ENCODE results near the gene VCL. TPM values are rescaled to one million over a fixed set of nuclear protein-coding genes. Genes with fewer than 3 reads are reported as not detected.
A peak's percentile ranks its signal among the peaks of the same experiment; 100 is the strongest.

Gene VCL
- total and polyA plus RNA-seq, 9 of the 15 experiments (the other 6 are each of a cell fraction or from before 2014, with no cell fraction given): 29.8 to 186 (median 76.4) TPM

GRCh38 chr10:73998929-73999691, 1.2 kb downstream of the VCL start (continued):
- TF ChIP-seq PATZ1 (CRISPR knock-in tag; IDR thresholded peaks at IDR 0.05; ENCODE audit: borderline replicate concordance): no peak

GRCh38 chr10:73999703-74000102, 1.8 kb downstream of the VCL start:
- DNase-seq (ENCODE audit: extremely low read depth in 1 of 4, low spot score in 3 of 4) (no peak), FAIRE-seq (no peak), ATAC-seq (no peak)
- peaks cover 43 to 46% of the 10 kb centered on the region in 2 experiments for H3K4me1 ChIP-seq (replicated peaks in 1 of 2; ENCODE audit: control insufficient read depth in 2 of 2, insufficient read depth in 2 of 2, low read length in 2 of 2)
- peak overlapping the region; percentile 95 to 100; a peak in 3 of 4 replicates for H3K9ac ChIP-seq (ENCODE audit: insufficient read depth in 1 of 2, low read depth in 2 of 2, low read length in 2 of 2)
- peaks cover 19% of the 10 kb centered on the region; the same call in 1 of the 2 replicates for H4K20me1 ChIP-seq (replicated peaks; ENCODE audit: control insufficient read depth, insufficient read depth, low read length)
- no peak overlapping the region for H2AFZ ChIP-seq (ENCODE audit: low read depth, low read length)
- H3K27ac ChIP-seq (ENCODE audit: extremely low read depth, low read depth, low read length): peak overlapping the region; percentile 94
- no peaks in the 10 kb centered on the region for H3K9me1 ChIP-seq (ENCODE audit: control insufficient read depth, insufficient read depth, low read length)
- no TSS peak for BruUV-seq (replicated peaks)
- peak overlapping the region; percentile 99 for H3K4me2 ChIP-seq (ENCODE audit: insufficient read depth, low read length)
- in situ Hi-C loops (cut with MboI): no loop called here
- intact Hi-C loops (cut with micrococcal nuclease): loop anchor here (1.0 to 5.0 kb wide), 3 partner anchors 22 to 83 kb away; no protein-coding TSS in a partner anchor
- H3K4me3 ChIP-seq: peak overlapping the region; percentile 94
- H3K79me2 ChIP-seq (ENCODE audit: control insufficient read depth, insufficient read depth, low read length): peaks cover 69% of the 10 kb centered on the region
- POLR2A ChIA-PET: interaction anchor here (0.5 to 8.8 kb wide), 26 partner anchors 8 to 1021 kb away, joined by 3 to 109 read pairs (median 4); no protein-coding TSS in a partner anchor
- H3K27me3 ChIP-seq (ENCODE audit: control insufficient read depth in 2 of 2, insufficient read depth in 2 of 2, low read length in 2 of 2): no peaks in the 10 kb centered on the region; a peak in 1 of 5 replicates
- H3K36me3 ChIP-seq (ENCODE audit: control insufficient read depth, insufficient read depth, low read length): peaks cover 41% of the 10 kb centered on the region
- CTCF ChIA-PET (ENCODE audit: low intra/inter-chr PET ratio): no interaction called here
- no peaks in the 10 kb centered on the region for H3K9me3 ChIP-seq (replicated peaks; ENCODE audit: control insufficient read depth, insufficient read depth, low read depth, low read length)
- WGBS (ENCODE audit: insufficient coverage, low coverage, missing lambda C conversion rate): 0% methylated on average over 1 of the region's 1 CpG
- TF ChIP-seq FOXO4 (CRISPR knock-in tag; IDR thresholded peaks at IDR 0.05) (no peak), THRAP3 (IDR thresholded peaks at IDR 0.05; ENCODE audit: borderline replicate concordance) (peak; percentile 17; the same call in 1 of the 2 replicates), IRF9 (tag; IDR thresholded peaks at IDR 0.05) (no peak), GABPA (tag; conservative IDR thresholded peaks at IDR 0.05; ENCODE audit: low read depth) (no peak), SRSF7 (optimal IDR thresholded peaks at IDR 0.05; ENCODE audit: low read depth, low read length) (no peak), MTA2 (IDR thresholded peaks at IDR 0.05; ENCODE audit: low read depth) (no peak), ZNF609 (CRISPR knock-in tag; IDR thresholded peaks at IDR 0.05; ENCODE audit: borderline replicate concordance) (0 out of 2 replicates have a peak, but pooled peaks have one; percentile 37)

All from K562 (cell line).